ENCODE measurements around the gene INTS6. TPM values are rescaled to one million over a fixed set of nuclear protein-coding genes. Genes with fewer than 3 reads are reported as not detected.

INTS6 gene
- total RNA-seq, 2 donors from 2014 or later, result 40.0 to 53.1 TPM

- intact Hi-C loops (cut with DNase I), result no loop called here
- no peak for TF ChIP-seq POLR2A (IDR thresholded peaks at IDR 0.05)
- no peak for TF ChIP-seq CTCF (IDR thresholded peaks at IDR 0.05)
- no peak for DNase-seq
- Histone ChIP-seq H3K4me1 (peaks cover 7% of the 10 kb centered on the region), H3K4me3 (no peak overlapping the region), H3K36me3 (replicated peaks in 1 of 2; ENCODE audit: insufficient read depth in 1 of 2, low read depth in 2 of 2) (peaks cover under 1 to 1% of the 10 kb centered on the region in 2 donors), H3K9me3 (no peaks in the 10 kb centered on the region), H3K27me3 (no peaks in the 10 kb centered on the region), H3K27ac (no peak overlapping the region)
- no peak for ATAC-seq
- 100% methylated on average over 1 of the region's 1 CpG for WGBS, 2 donors
Measured at GRCh38 chr13:51359352-51359751, 93.5 kb downstream of the INTS6 start.

GRCh38 chr13:51357928-51358595, 94.8 kb downstream of the INTS6 start:
- ATAC-seq (no peak), DNase-seq (no peak)
- H3K9me3 ChIP-seq, result no peaks in the 10 kb centered on the region
- no peak overlapping the region for H3K4me3 ChIP-seq
- peaks cover 7% of the 10 kb centered on the region for H3K4me1 ChIP-seq
- intact Hi-C loops (cut with DNase I), result no loop called here
- no peaks in the 10 kb centered on the region for H3K27me3 ChIP-seq
- H3K36me3 ChIP-seq (replicated peaks in 1 of 2; ENCODE audit: insufficient read depth in 1 of 2, low read depth in 2 of 2), result no peaks in the 10 kb centered on the region
- WGBS, 2 donors, result 85 to 86% methylated on average over 5 of the region's 5 CpGs
- H3K27ac ChIP-seq, result no peak overlapping the region
- no peak for TF ChIP-seq CTCF (IDR thresholded peaks at IDR 0.05)
- no peak for TF ChIP-seq POLR2A (IDR thresholded peaks at IDR 0.05)

- no peak for ATAC-seq
Measured at GRCh38 chr13:51355217-51355616, 97.6 kb downstream of the INTS6 start.

GRCh38 chr13:51349016-51349415, 103.8 kb downstream of the INTS6 start:
- no peak overlapping the region for H3K4me3 ChIP-seq
- intact Hi-C loops (cut with DNase I), result no loop called here
- DNase-seq (no peak), ATAC-seq (no peak)
- H3K9me3 ChIP-seq, result no peaks in the 10 kb centered on the region
- H3K27ac ChIP-seq, result no peak overlapping the region
- TF ChIP-seq POLR2A (IDR thresholded peaks at IDR 0.05), result no peak
- TF ChIP-seq CTCF (IDR thresholded peaks at IDR 0.05), result no peak
- H3K4me1 ChIP-seq, result peaks cover 4% of the 10 kb centered on the region
- H3K27me3 ChIP-seq, result no peaks in the 10 kb centered on the region
- H3K36me3 ChIP-seq (replicated peaks in 1 of 2; ENCODE audit: insufficient read depth in 1 of 2, low read depth in 2 of 2), result no peaks in the 10 kb centered on the region

More at GRCh38 chr13:51355217-51355616, 97.6 kb downstream of the INTS6 start:
- Histone ChIP-seq H3K4me1 (peaks cover 2% of the 10 kb centered on the region), H3K27ac (no peak overlapping the region), H3K4me3 (no peak overlapping the region), H3K27me3 (no peaks in the 10 kb centered on the region), H3K36me3 (replicated peaks in 1 of 2; ENCODE audit: insufficient read depth in 1 of 2, low read depth in 2 of 2) (no peaks in the 10 kb centered on the region), H3K9me3 (no peaks in the 10 kb centered on the region)
- intact Hi-C loops (cut with DNase I), result no loop called here
- 22 to 26% methylated on average over 2 of the region's 2 CpGs for WGBS, 2 donors
- no peak for DNase-seq
- TF ChIP-seq CTCF (IDR thresholded peaks at IDR 0.05), result no peak
- no peak for TF ChIP-seq POLR2A (IDR thresholded peaks at IDR 0.05)
